MCF 10A (cell line): ENCODE results near the gene IFNA2. TPM values are rescaled to one million over a fixed set of nuclear protein-coding genes. Genes with fewer than 3 reads are reported as not detected.

Source experiments
- BruUV-seq: library from RNA; stranded (reverse); fragments of 400-500 nt; replicated peaks from 2 replicates; lab custom pipeline; 2021; lab: Mats Ljungman, UMichigan
- CTCF ChIA-PET: fragments of 300-600 bp; sonication (Branson Sonifier 250); formaldehyde crosslinking; extraction: SDS; loops from one replicate; lab custom pipeline; 2021; ENCODE audit warnings: antibody characterized with exemption, inconsistent platforms; lab: Yijun Ruan, JAX
- POLR2A ChIA-PET: fragments of 300-600, 350-650 bp; sonication (Branson Sonifier 250); formaldehyde crosslinking; extraction: SDS; loops from one replicate; lab custom pipeline; 2020; ENCODE audit warnings: antibody characterized with exemption, inconsistent platforms; lab: Yijun Ruan, JAX
- DNase-seq: peaks from one replicate; pipeline ENCODE4 v3.0.0-alpha.2; 2018; ENCODE audit not compliant: unreplicated experiment
- H3K27ac Mint-ChIP-seq: one replicate; pipeline ENCODE4 v1.8.0; 2022; ENCODE audit warnings: mild to moderate bottlenecking, low read depth, mixed read lengths; ENCODE audit not compliant: unreplicated experiment
- H3K27me3 Mint-ChIP-seq: one replicate; pipeline ENCODE4 v1.8.0; 2022; ENCODE audit warnings: mixed read lengths; ENCODE audit not compliant: insufficient read depth, unreplicated experiment
- H3K36me3 Mint-ChIP-seq: one replicate; pipeline ENCODE4 v1.8.0; 2022; ENCODE audit warnings: mild to moderate bottlenecking, moderate library complexity, mixed read lengths; ENCODE audit not compliant: insufficient read depth, unreplicated experiment
- H3K4me1 Mint-ChIP-seq: one replicate; pipeline ENCODE4 v1.8.0; 2022; ENCODE audit warnings: mixed read lengths; ENCODE audit not compliant: insufficient read depth, unreplicated experiment
- H3K4me3 Mint-ChIP-seq: one replicate; pipeline ENCODE4 v1.8.0; 2022; ENCODE audit warnings: mild to moderate bottlenecking, moderate library complexity, mixed read lengths; ENCODE audit not compliant: unreplicated experiment
- H3K9me3 Mint-ChIP-seq: one replicate; pipeline ENCODE4 v1.8.0; 2022; ENCODE audit warnings: mixed read lengths; ENCODE audit not compliant: unreplicated experiment
- intact Hi-C: fragments of 100-400 bp; cut with micrococcal nuclease; formaldehyde crosslinking; loops from 2 replicates; pipeline ENCODE4 v1.14.1; 2022
- total RNA-seq: library from RNA; stranded (reverse); gene quantifications from 2 replicates; pipeline ENCODE4 v1.2.3, GENCODE V29; 2022
- TF ChIP-seq, protein P1 (sequence below): fragments of 200-600 bp; IDR thresholded peaks from one replicate; pipeline ENCODE4 v1.8.0; 2022; ENCODE audit warnings: antibody characterized with exemption, mild to moderate bottlenecking; ENCODE audit not compliant: unreplicated experiment

Gene IFNA2
- total RNA-seq, 1 experiment from 2014 or later, result not detected

DNA sequence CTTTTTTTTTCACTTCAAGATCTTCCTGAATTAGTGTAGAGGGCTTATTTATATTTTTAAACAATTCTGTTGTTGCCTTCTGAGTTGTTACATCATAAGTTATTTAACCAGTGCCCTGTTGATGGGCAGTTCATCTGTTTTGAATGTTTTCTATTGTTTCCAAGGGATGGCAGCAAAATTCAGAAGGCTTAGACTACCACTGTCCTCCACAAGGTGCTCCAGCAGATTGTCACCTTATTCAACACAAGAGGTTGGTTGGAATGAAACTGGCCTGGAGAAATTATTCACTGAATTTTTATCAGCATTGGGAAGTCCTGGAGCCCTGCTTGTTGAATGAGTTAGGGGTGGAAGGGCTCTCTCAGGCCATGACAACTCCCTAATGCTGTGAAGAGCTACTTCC, 48.7 kb downstream of the IFNA2 start:
- ChIA-PET POLR2A (no interaction called here), CTCF (interaction anchor here (0.9 kb wide), 1 partner anchor 907 kb away, joined by 3 read pairs; no protein-coding TSS in a partner anchor)
- no peaks in the 10 kb centered on the region for H3K27me3 Mint-ChIP-seq
- intact Hi-C loops, result no loop called here
- no peaks in the 10 kb centered on the region for H3K4me1 Mint-ChIP-seq
- no peaks in the 10 kb centered on the region for H3K9me3 Mint-ChIP-seq
- no peak for DNase-seq
- H3K36me3 Mint-ChIP-seq, result peaks cover 6% of the 10 kb centered on the region
- peak overlapping the region; percentile 75 for H3K4me3 Mint-ChIP-seq
- TF ChIP-seq, protein P1, sequence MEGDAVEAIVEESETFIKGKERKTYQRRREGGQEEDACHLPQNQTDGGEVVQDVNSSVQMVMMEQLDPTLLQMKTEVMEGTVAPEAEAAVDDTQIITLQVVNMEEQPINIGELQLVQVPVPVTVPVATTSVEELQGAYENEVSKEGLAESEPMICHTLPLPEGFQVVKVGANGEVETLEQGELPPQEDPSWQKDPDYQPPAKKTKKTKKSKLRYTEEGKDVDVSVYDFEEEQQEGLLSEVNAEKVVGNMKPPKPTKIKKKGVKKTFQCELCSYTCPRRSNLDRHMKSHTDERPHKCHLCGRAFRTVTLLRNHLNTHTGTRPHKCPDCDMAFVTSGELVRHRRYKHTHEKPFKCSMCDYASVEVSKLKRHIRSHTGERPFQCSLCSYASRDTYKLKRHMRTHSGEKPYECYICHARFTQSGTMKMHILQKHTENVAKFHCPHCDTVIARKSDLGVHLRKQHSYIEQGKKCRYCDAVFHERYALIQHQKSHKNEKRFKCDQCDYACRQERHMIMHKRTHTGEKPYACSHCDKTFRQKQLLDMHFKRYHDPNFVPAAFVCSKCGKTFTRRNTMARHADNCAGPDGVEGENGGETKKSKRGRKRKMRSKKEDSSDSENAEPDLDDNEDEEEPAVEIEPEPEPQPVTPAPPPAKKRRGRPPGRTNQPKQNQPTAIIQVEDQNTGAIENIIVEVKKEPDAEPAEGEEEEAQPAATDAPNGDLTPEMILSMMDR, result no peak
- no peak overlapping the region for H3K27ac Mint-ChIP-seq
- BruUV-seq, result no TSS peak

DNA sequence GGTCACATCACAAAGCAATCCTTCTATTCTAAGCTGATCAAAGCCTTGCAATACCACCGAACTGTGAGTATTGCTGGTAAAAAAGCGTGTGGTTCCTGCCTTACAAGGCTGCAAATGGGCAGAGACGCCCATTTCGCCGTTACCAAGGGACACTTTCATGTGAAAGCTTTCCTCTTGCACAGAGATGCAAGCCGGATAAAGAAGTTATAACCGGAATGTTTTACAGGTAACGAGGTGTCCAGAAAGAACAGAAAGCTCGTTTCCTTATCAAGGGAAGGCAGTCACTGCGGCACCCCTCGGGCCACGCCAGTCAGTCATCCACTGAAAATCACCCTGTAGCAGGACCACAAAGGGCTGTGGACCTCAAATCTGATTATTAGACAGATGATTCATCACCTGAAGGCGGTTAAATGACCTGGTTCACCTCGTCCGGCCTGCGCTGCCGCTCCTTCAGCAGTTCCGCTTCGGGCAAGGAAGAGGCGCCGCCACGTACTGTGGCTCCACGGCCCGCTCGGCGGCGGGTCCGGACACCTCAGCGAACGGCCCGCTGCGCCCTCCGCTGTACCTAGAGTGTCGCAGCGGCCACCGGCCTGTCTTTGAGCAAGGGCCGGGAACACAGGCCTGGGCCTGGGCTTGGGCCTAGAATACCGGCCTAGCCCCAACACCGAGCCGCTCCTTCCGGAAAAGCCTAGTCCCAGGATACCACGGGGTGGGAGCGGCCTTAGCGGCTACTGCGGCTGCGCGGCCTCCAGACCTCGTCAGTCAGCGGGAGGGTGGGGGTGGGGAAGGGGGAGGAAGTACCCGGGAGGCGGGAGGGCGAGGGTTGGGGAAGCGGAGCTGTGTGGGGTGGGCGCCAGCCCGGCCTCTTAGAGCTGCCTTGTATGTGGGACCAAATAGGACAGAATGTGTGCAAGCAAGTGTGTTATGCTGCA, 50.2 kb downstream of the IFNA2 start, which contains the start of gene KLHL9:
Gene KLHL9, minus strand, starts transcription at position 704 of the 932 bp plus-strand sequence. Its CDS starts 545 bp downstream, at position 159.
- ChIA-PET POLR2A (interaction anchor here (0.6 to 1.8 kb wide), 8 partner anchors 9 to 909 kb away, joined by 3 to 6 read pairs (median 3); no protein-coding TSS in a partner anchor), CTCF (interaction anchor here (0.6 to 1.2 kb wide), 5 partner anchors 9 to 1044 kb away, joined by 3 to 8 read pairs (median 3); no protein-coding TSS in a partner anchor)
- H3K9me3 Mint-ChIP-seq, result no peaks in the 10 kb centered on the region
- peak within 1 kb of the TSS; percentile 88 for H3K27ac Mint-ChIP-seq
- peaks cover 6% of the 10 kb centered on the region for H3K4me1 Mint-ChIP-seq
- peak; percentile 79 for DNase-seq
- TF ChIP-seq, protein P1, result no peak
- intact Hi-C loops, result no loop called here
- peaks cover 14% of the 10 kb centered on the region for H3K36me3 Mint-ChIP-seq
- peak within 1 kb of the TSS; percentile 75 for H3K4me3 Mint-ChIP-seq
- H3K27me3 Mint-ChIP-seq, result no peaks in the 10 kb centered on the region
- BruUV-seq, result TSS peak; percentile 42

Other genes with a start within 250 kb of the IFNA2 start
- not detected in 2 replicates for gene IFNW1, start 243.6 kb downstream of the IFNA2 start, total RNA-seq
- gene IFNA21, start 218.7 kb downstream of the IFNA2 start, total RNA-seq, result not detected in 2 replicates
- not detected in 2 replicates for gene IFNA4, start 197.8 kb downstream of the IFNA2 start, total RNA-seq
- not detected in 2 replicates for gene IFNA7, start 183.2 kb downstream of the IFNA2 start, total RNA-seq
- not detected in 2 replicates for gene IFNA10, start 178.3 kb downstream of the IFNA2 start, total RNA-seq
- not detected in 2 replicates for gene IFNA16, start 168.1 kb downstream of the IFNA2 start, total RNA-seq
- not detected in 2 replicates for gene IFNA17, start 157.2 kb downstream of the IFNA2 start, total RNA-seq
- gene IFNA14, start 145.4 kb downstream of the IFNA2 start, total RNA-seq, result not detected in 2 replicates
- gene IFNA5, start 80.1 kb downstream of the IFNA2 start, total RNA-seq, result not detected in 2 replicates
- 9.8 and 11.6 TPM in 2 replicates for gene KLHL9, start 50.0 kb downstream of the IFNA2 start, total RNA-seq
- gene IFNA6, start 34.5 kb downstream of the IFNA2 start, total RNA-seq, result not detected in 2 replicates
- not detected in 2 replicates for gene IFNA13, start 17.3 kb downstream of the IFNA2 start, total RNA-seq
- gene IFNA8, start 23.7 kb upstream of the IFNA2 start, total RNA-seq, result not detected in 2 replicates
- gene IFNA1, start 55.0 kb upstream of the IFNA2 start, total RNA-seq, result not detected in 2 replicates
- gene IFNE, start 96.9 kb upstream of the IFNA2 start, total RNA-seq, result 2.1 and 2.4 TPM in 2 replicates